Measurements from ENCODE around the gene VAT1. TPM values are rescaled to one million over a fixed set of nuclear protein-coding genes. Genes with fewer than 3 reads are reported as not detected.

The VAT1 gene
- total and polyA plus RNA-seq, 2 of the 13 experiments (the other 11 are each of a cell fraction or from before 2014, with no cell fraction given): 143 to 205 TPM

DNA sequence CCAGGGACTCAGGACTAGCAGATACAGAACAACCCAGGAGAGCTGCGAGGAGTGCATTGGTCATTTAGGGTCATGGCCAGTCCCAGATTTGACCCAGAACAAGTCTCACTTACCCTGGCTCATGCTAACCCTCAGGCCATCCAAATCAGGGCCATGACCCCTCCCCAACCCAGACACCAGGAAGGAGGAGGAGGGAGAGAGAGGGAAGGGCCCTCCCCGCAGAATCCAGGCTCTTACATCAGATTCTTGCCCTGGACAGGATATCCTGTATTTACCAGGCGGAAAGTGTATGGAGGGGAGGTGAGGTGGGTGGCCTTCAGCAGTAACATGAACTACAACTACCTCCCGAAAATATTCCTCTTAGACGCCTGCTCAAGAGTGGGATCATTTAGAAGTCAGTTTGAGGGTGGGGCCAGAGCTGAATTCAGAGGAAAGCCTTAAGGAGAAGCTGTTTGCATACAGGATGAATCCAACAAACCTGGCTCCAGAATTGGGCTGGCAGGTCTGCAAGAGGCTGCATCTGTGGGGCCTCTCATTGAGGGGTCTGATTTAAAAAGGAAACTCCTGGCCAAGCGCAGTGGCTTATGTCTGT, 2.1 kb downstream of the VAT1 start (continued):
- no peak for TF ChIP-seq SRSF1 (optimal IDR thresholded peaks at IDR 0.05; ENCODE audit: low read depth, low read length)
- no peak for TF ChIP-seq JUN (CRISPR knock-in tag; IDR thresholded peaks at IDR 0.05)
- no peak for TF ChIP-seq HHEX (CRISPR knock-in tag; IDR thresholded peaks at IDR 0.05)
- TF ChIP-seq, protein P1, sequence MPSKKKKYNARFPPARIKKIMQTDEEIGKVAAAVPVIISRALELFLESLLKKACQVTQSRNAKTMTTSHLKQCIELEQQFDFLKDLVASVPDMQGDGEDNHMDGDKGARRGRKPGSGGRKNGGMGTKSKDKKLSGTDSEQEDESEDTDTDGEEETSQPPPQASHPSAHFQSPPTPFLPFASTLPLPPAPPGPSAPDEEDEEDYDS (CRISPR knock-in tag; IDR thresholded peaks at IDR 0.05): no peak
- TF ChIP-seq MED1 (CRISPR knock-in tag; IDR thresholded peaks at IDR 0.05): peak; percentile 27; the same call in 1 of the 2 replicates
- TF ChIP-seq, protein P2, sequence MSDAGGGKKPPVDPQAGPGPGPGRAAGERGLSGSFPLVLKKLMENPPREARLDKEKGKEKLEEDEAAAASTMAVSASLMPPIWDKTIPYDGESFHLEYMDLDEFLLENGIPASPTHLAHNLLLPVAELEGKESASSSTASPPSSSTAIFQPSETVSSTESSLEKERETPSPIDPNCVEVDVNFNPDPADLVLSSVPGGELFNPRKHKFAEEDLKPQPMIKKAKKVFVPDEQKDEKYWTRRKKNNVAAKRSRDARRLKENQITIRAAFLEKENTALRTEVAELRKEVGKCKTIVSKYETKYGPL (CRISPR knock-in tag; IDR thresholded peaks at IDR 0.05): no peak
- TF ChIP-seq, protein P3, sequence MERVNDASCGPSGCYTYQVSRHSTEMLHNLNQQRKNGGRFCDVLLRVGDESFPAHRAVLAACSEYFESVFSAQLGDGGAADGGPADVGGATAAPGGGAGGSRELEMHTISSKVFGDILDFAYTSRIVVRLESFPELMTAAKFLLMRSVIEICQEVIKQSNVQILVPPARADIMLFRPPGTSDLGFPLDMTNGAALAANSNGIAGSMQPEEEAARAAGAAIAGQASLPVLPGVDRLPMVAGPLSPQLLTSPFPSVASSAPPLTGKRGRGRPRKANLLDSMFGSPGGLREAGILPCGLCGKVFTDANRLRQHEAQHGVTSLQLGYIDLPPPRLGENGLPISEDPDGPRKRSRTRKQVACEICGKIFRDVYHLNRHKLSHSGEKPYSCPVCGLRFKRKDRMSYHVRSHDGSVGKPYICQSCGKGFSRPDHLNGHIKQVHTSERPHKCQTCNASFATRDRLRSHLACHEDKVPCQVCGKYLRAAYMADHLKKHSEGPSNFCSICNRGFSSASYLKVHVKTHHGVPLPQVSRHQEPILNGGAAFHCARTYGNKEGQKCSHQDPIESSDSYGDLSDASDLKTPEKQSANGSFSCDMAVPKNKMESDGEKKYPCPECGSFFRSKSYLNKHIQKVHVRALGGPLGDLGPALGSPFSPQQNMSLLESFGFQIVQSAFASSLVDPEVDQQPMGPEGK (CRISPR knock-in tag; IDR thresholded peaks at IDR 0.05): peak; percentile 76; the same call in 1 of the 2 replicates
- TF ChIP-seq ZBTB38 (CRISPR knock-in tag; IDR thresholded peaks at IDR 0.05): 0 out of 2 replicates have a peak, but pooled peaks have one; percentile 21
- 0 out of 2 replicates have a peak, but pooled peaks have one; percentile 16 for TF ChIP-seq ZSCAN9 (CRISPR knock-in tag; IDR thresholded peaks at IDR 0.05; ENCODE audit: borderline replicate concordance)
- TF ChIP-seq RXRB (CRISPR knock-in tag; IDR thresholded peaks at IDR 0.05; ENCODE audit: borderline replicate concordance): peak; percentile 16; the same call in 1 of the 2 replicates
- 0 out of 2 replicates have a peak, but pooled peaks have one; percentile 15 for TF ChIP-seq SAP130 (CRISPR knock-in tag; IDR thresholded peaks at IDR 0.05; ENCODE audit: low read depth)
- TF ChIP-seq ZFP36 (IDR thresholded peaks at IDR 0.05; ENCODE audit: borderline replicate concordance, low read depth, low read length, partially characterized antibody): no peak
- TF ChIP-seq NFE2L1 (CRISPR knock-in tag; IDR thresholded peaks at IDR 0.05; ENCODE audit: borderline replicate concordance): no peak
- no peak for TF ChIP-seq MZF1 (CRISPR knock-in tag; IDR thresholded peaks at IDR 0.05; ENCODE audit: borderline replicate concordance)
- no peak for TF ChIP-seq DPF2 (CRISPR knock-in tag; IDR thresholded peaks at IDR 0.05; ENCODE audit: borderline replicate concordance, low read depth)
- TF ChIP-seq ELF4 (CRISPR knock-in tag; IDR thresholded peaks at IDR 0.05; ENCODE audit: borderline replicate concordance): no peak
- peak; percentile 36; the same call in 1 of the 2 replicates for TF ChIP-seq ETV5 (CRISPR knock-in tag; IDR thresholded peaks at IDR 0.05; ENCODE audit: borderline replicate concordance)
- TF ChIP-seq ZNF17 (CRISPR knock-in tag; IDR thresholded peaks at IDR 0.05): no peak
- no peak for TF ChIP-seq BORCS8-MEF2B (CRISPR knock-in tag; IDR thresholded peaks at IDR 0.05)
- TF ChIP-seq ZNF331 (CRISPR knock-in tag; IDR thresholded peaks at IDR 0.05): no peak
- TF ChIP-seq, protein P4, sequence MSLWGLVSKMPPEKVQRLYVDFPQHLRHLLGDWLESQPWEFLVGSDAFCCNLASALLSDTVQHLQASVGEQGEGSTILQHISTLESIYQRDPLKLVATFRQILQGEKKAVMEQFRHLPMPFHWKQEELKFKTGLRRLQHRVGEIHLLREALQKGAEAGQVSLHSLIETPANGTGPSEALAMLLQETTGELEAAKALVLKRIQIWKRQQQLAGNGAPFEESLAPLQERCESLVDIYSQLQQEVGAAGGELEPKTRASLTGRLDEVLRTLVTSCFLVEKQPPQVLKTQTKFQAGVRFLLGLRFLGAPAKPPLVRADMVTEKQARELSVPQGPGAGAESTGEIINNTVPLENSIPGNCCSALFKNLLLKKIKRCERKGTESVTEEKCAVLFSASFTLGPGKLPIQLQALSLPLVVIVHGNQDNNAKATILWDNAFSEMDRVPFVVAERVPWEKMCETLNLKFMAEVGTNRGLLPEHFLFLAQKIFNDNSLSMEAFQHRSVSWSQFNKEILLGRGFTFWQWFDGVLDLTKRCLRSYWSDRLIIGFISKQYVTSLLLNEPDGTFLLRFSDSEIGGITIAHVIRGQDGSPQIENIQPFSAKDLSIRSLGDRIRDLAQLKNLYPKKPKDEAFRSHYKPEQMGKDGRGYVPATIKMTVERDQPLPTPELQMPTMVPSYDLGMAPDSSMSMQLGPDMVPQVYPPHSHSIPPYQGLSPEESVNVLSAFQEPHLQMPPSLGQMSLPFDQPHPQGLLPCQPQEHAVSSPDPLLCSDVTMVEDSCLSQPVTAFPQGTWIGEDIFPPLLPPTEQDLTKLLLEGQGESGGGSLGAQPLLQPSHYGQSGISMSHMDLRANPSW (CRISPR knock-in tag; IDR thresholded peaks at IDR 0.05; ENCODE audit: borderline replicate concordance): no peak
- no peak for TF ChIP-seq GABPA (IDR thresholded peaks at IDR 0.05; ENCODE audit: low read depth, low read length)
- peak; percentile 59; the same call in 1 of the 2 replicates for TF ChIP-seq GABPA (CRISPR knock-in tag; IDR thresholded peaks at IDR 0.05; ENCODE audit: low read depth)
- TF ChIP-seq, protein P5, sequence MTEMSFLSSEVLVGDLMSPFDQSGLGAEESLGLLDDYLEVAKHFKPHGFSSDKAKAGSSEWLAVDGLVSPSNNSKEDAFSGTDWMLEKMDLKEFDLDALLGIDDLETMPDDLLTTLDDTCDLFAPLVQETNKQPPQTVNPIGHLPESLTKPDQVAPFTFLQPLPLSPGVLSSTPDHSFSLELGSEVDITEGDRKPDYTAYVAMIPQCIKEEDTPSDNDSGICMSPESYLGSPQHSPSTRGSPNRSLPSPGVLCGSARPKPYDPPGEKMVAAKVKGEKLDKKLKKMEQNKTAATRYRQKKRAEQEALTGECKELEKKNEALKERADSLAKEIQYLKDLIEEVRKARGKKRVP (CRISPR knock-in tag; IDR thresholded peaks at IDR 0.05): peak in 1 of 2 experiments; percentile 90; a peak in 2 of 4 replicates
